Measurements from ENCODE around the gene BMP5. TPM values are rescaled to one million over a fixed set of nuclear protein-coding genes. Genes with fewer than 3 reads are reported as not detected.

The BMP5 gene
- total and polyA plus RNA-seq, 2 of the 8 experiments (the other 6 are each of a cell fraction or from before 2014, with no cell fraction given), result 0.02 TPM; not detected in 1

GRCh38 chr6:55778705-55779104, 96.7 kb downstream of the BMP5 start:
- Histone ChIP-seq H2BK12ac (ENCODE audit: low read depth, low read length) (no peak overlapping the region), H2BK5ac (ENCODE audit: low read depth, low read length) (no peak overlapping the region), H3K4me3 (ENCODE audit: extremely low read depth in 1 of 4, insufficient read depth in 2 of 4, low read depth in 3 of 4, low read length in 4 of 4) (no peak overlapping the region), H3K18ac (ENCODE audit: extremely low read depth, low read length) (no peak overlapping the region), H3K27ac (ENCODE audit: low read depth, low read length) (no peak overlapping the region), H4K91ac (replicated peaks; ENCODE audit: insufficient read length, low read length) (no peak overlapping the region), H3K79me2 (ENCODE audit: control insufficient read depth in 1 of 2, insufficient read depth in 2 of 2, low read length in 2 of 2) (no peaks in the 10 kb centered on the region), H3K4ac (replicated peaks; ENCODE audit: insufficient read length, low read depth, low read length) (no peak overlapping the region), H2AFZ (ENCODE audit: low read length) (no peak overlapping the region), H4K8ac (ENCODE audit: extremely low read depth, insufficient read depth, low read length) (no peak overlapping the region), H2BK20ac (ENCODE audit: low read length) (no peak overlapping the region), H2BK120ac (replicated peaks; ENCODE audit: low read depth, low read length) (no peak overlapping the region), H3K9me3 (ENCODE audit: insufficient read depth in 2 of 2, low read depth in 1 of 2, low read length in 1 of 2) (no peaks in the 10 kb centered on the region), H4K5ac (ENCODE audit: insufficient read length, low read depth, low read length) (no peak overlapping the region), H4K20me1 (replicated peaks in 1 of 2; ENCODE audit: control insufficient read depth in 1 of 2, insufficient read depth in 2 of 2, low read length in 2 of 2) (no peaks in the 10 kb centered on the region), H3K9ac (replicated peaks in 1 of 4; ENCODE audit: extremely low read depth in 1 of 4, low read depth in 3 of 4, low read length in 3 of 4) (no peak overlapping the region), H3K4me1 (replicated peaks in 1 of 4; ENCODE audit: control insufficient read depth in 3 of 4, insufficient read depth in 4 of 4, low read length in 3 of 4) (peaks cover 0 to 9% (median 3%) of the 10 kb centered on the region in 4 experiments; a peak in 4 of 7 replicates), H2BK15ac (ENCODE audit: low read length) (no peak overlapping the region), H3K56ac (replicated peaks; ENCODE audit: insufficient read length, low read depth, low read length) (no peak overlapping the region), H3K23ac (ENCODE audit: insufficient read length) (no peak overlapping the region), H3K4me2 (ENCODE audit: insufficient read depth in 1 of 2, low read depth in 2 of 2, low read length in 2 of 2) (no peak overlapping the region), H3K14ac (ENCODE audit: insufficient read length) (no peak overlapping the region), H3K36me3 (ENCODE audit: control insufficient read depth in 2 of 4, insufficient read depth in 4 of 4, low read length in 3 of 4) (no peaks in the 10 kb centered on the region), H3K23me2 (ENCODE audit: low read depth, low read length) (no peaks in the 10 kb centered on the region), H3K79me1 (ENCODE audit: low read depth, low read length) (no peaks in the 10 kb centered on the region), H2AK5ac (ENCODE audit: low read depth, low read length) (no peak overlapping the region), H3K27me3 (replicated peaks in 1 of 4; ENCODE audit: control insufficient read depth in 3 of 4, extremely low read depth in 1 of 4, insufficient read depth in 3 of 4, low read length in 3 of 4) (no peaks in the 10 kb centered on the region)
- ChIA-PET CTCF (ENCODE audit: partially characterized antibody) (interaction anchor here (0.6 kb wide), 1 partner anchor 23 kb away, joined by 3 read pairs; no protein-coding TSS in a partner anchor), POLR2A (ENCODE audit: partially characterized antibody) (no interaction called here)
- WGBS, 2 experiments (ENCODE audit: extremely low coverage in 1 of 2, insufficient coverage in 1 of 2, insufficient read length in 1 of 2, insufficient replicate concordance in 2 of 2, low coverage in 1 of 2, low lambda C conversion rate in 2 of 2, missing lambda C conversion rate in 1 of 2), result 90% methylated on average over 2 of the region's 2 CpGs; no CpG with 5 or more reads in 1 of the 2 experiments
- FAIRE-seq (no peak), DNase-seq (ENCODE audit: low read depth in 1 of 2, low spot score in 2 of 2) (no peak)
- TF ChIP-seq JUND (IDR thresholded peaks at IDR 0.05; ENCODE audit: low read length) (no peak), ZNF274 (IDR thresholded peaks at IDR 0.05; ENCODE audit: borderline replicate concordance, extremely low read depth, low read length) (no peak), TEAD4 (IDR thresholded peaks at IDR 0.05; ENCODE audit: low read depth, low read length) (no peak), KDM1A (IDR thresholded peaks at IDR 0.05; ENCODE audit: borderline replicate concordance, low read length) (no peak), CBX5 (IDR thresholded peaks at IDR 0.05; ENCODE audit: low read depth, low read length) (no peak), HDAC2 (IDR thresholded peaks at IDR 0.05; ENCODE audit: borderline replicate concordance in 1 of 2, low read depth in 2 of 2, low read length in 2 of 2) (no peak), CTBP2 (IDR thresholded peaks at IDR 0.05; ENCODE audit: borderline replicate concordance, insufficient read depth, insufficient read length, low read length) (no peak), SIRT6 (IDR thresholded peaks at IDR 0.05; ENCODE audit: low read length) (no peak), CEBPB (IDR thresholded peaks at IDR 0.05; ENCODE audit: low read depth, low read length) (no peak), POLR2A (IDR thresholded peaks at IDR 0.05; ENCODE audit: control extremely low read depth in 1 of 2, low read depth in 2 of 2, low read length in 2 of 2) (no peak)
